GM19372 (cell line): Measurements from ENCODE around the gene APBA2.

Source experiments
- ATAC-seq: cut with Tn5 transposase; IDR thresholded peaks from one replicate; pipeline ENCODE4 v1.9.1; 2021; ENCODE audit warnings: mild to moderate bottlenecking, low read depth, moderate library complexity; ENCODE audit not compliant: unreplicated experiment

The APBA2 gene

GRCh38 chr15:28954466-28955159, 68.8 kb downstream of the APBA2 start:
- ATAC-seq = no peak

DNA sequence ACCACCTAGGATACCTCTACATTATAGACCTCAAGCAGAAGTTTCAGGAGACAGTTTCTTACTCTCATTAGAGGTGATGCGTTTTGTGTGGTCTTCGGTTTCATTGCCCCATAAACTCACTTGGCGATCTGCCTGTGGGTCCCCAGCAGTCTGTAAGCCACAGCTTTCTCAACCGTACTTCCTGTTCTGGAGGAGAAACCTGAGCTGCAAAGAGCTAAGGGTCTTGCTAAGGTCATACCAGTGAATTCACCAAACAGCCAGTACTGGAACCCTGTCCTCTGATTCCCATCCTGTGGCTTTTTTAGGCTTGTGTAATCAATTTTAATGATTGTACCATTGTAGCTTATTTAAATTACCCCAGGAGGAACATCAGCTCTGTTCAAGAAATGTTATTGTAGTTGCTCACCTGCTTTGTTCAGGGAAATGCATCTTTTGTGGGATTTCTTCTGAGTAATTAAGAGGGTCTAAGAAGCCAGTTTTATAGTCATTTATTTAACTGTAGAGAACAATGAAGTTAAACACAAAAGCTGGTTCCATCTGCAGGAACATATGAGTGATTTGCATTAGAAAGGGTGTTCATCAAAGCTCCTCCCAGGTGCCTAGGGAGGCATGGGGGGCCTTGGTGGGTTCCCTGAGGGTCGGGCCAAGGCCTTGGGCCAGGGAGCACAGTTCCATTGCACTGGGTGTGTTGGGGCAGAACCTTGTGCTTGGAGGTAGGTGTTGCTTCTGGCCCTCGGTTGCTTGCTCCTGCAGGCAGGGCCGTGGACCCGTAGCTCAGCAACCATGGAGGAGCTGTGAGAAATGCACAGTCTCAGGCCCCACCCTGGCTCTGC, 69.6 kb downstream of the APBA2 start:
- no peak for ATAC-seq

DNA sequence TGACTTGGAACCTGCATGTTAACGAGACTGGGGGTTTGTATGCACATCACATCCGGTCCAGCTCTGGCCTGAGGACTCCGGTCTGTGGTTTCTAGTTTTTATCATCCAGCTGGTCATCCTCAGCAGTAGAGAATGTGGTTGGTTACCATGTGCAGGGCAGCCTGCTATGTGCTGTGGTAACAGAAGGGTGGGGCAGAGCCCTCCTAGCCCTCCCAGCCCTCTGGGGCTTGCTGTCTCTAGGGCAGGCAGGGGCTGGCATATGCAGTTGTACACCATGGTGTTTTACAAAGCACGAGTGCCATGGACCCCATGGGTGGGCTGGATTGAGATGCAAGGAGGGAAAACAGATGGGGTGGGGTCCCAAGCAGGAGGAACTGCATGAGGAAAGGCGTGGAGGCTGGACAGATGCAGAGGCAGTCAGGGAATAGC, 70.2 kb downstream of the APBA2 start:
- ATAC-seq = no peak

DNA sequence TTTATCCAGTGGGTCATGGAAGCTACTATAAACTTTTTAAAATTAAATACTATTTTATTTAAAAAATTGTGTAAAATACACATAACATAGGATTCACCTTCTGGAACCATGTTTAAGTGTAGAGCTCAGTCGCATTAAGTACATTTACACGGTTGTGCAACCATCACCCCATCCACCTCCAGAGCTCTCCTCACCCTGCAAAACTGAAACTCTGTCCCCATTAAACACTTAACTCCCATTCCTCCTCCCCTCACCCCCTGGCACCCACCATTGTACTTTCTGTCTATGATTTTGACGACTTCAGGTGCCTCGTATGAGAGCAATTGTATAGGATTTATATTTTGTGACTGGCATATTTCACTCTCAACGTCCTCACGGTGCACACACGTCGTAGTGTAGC, 70.7 kb downstream of the APBA2 start:
- ATAC-seq = no peak

DNA sequence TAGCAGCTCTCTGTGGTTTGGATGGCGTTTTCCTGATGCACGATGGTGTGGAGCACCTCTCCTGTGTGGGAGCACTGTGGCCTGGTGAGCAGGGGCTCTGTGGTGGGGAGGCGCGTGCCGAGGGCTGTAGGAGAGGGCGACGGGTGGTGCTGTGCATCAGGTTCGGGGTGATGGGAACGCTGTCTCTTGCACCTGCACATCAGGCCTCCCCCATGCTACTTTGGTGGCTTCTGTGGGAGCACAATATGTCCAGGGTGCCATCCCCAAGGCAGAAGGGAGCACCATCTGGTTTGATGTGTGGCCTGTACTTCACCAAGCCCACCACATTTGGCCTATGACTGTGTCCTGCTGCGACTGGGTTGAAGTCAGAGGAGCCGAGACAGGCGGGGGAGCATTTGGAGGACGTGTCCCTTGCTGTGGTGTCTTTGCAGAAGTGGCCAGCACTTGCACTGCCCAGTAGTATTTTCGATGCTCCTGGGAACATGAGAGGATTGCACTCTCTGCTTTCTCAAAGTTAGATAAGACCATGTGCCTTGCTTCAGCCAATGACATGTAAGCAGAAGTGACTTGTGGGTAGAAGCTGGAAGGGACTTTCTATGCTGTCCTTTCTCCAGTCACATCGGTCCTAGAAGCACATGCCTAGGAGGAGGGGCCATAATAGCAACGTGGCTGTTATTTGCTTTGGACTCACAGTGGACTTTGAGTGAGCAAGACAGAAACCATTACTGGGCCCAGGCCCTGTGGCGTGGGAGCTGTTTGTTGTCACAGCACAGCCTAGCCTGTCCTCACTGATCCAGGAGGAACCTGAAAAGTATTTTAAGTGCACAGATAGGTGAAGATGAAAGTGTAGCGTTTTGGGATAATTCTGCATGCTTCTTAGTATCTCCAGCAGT, 72.1 kb downstream of the APBA2 start:
- no peak for ATAC-seq

GRCh38 chr15:28959326-28959725, 73.6 kb downstream of the APBA2 start:
- no peak for ATAC-seq

DNA sequence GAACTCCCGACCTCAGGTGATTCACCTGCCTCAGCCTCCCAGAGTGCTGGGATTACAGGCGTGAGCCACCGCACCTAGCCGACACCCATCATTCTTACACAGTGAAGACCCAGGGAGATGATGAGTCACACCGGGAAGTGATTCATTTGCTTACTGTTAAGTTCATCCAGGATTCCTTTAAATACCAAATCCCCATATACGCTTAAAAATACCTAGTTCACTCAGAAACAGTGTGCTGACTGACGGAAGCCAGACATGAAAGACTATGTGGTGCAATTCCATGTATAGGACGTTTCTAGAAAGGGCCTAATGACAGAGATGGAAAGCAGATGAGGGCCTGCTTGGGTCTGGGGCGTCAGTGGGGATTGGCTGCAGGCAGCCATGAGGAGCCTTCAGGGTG, 75.2 kb downstream of the APBA2 start:
- ATAC-seq = no peak

- no peak for ATAC-seq
Measured at GRCh38 chr15:28961391-28961790, 75.6 kb downstream of the APBA2 start.

DNA sequence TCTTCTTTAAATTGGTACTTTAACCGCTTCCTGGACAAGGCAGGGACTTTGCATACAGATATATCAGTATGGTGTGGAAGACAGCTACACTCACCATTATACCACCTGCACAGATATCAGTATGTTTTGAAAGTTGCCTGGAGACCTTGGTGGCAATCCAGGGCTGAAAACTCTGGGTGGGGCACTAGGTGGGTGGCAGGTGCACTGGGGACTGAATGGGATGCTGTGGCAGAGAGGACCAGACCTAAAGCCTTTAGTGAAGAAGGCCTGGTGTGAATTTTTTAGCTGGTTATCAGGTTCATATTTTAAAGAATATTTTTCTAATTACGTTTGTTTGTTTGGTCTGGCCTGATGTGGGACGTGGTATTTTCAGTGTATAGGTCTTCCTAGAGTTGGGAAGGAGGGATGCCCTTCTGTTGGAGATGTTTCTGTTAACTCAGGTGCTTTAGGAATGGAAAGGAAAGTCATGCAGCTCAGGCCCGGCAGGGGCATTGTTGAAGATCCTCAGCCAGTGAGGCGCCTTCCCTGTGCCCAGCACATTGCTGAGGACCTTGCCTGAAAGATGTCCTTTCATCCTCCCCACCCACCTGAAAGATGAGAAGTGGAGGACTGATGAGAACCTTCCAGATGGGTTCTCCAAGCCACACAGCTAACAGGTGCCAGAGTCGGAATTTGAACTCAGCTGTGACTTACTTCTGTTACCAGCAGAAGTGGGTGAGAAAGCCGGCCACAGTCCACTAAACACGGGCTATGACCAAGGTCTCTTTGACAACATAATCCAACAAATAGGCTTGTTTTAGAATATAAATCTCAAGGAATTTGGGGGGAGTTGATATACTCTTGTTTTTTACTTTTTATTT, 77.3 kb downstream of the APBA2 start:
- ATAC-seq = no peak

DNA sequence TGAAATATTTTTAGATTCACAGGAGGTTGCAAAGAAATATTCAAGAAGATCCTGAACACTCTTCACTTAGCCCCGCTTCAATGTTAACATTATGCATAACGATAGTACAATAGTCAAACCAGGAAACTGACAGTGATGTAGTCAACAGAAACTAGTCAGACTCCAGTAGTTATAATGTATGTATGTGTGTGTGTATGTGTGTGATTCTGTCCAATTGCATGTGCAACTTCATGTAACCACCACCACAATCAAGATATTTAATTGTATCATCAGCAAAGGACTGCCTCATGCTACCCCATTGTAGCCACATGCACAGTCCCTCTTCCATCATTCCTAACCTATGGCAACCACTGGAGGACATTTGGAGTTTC, 77.9 kb downstream of the APBA2 start:
- ATAC-seq = no peak

- no peak for ATAC-seq
Measured at GRCh38 chr15:28964098-28964497, 78.3 kb downstream of the APBA2 start.

- ATAC-seq = no peak
Measured at GRCh38 chr15:28967066-28967465, 81.3 kb downstream of the APBA2 start.

DNA sequence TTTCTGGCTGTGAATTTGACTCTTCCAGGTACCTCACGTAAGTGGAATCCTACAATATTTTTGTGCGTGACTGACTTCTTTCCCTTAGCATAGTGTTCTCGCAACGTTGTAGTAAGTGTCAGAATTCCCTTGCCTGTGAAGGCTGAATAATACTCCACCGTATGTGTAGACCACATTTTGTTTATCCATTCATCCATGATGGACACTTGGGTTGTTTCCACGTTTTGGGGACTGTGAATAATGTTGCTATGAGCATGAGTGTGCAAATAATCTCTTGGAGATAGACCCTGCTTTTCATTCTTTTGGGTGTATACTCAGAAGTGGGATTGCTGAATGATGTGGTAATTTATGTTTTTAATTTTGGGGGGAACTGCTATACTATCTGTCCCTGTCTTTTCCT, 82.2 kb downstream of the APBA2 start:
- ATAC-seq = no peak

DNA sequence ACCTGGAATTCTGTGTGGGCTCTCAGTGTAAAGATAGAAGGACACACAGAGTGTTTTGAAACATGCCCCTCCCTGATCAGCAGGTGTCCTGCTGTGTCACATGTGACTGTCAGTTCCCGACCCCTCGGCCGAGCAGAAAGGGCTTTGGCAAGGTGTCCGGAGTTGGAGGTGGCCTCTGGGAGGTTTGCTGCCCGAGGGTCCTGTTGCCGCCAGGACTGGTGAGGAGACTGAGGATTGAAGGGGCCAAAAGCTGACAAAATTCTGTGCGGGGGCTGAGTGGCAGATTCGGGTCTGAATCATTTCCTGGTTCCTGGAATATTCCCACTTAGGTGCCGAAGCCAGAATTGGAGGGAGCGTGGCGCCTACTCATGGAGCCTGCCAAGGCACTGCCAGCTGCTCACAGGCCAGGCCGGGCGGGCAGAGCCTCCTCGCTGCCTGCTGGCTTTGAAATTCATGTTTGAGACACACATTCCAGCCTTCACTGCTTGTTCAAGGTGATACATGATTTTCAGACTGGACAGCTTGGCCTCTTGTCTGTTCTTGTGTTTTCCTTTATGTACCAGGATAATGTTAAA, 83.8 kb downstream of the APBA2 start:
- ATAC-seq = no peak

GRCh38 chr15:28974142-28974541, 88.4 kb downstream of the APBA2 start:
- no peak for ATAC-seq

DNA sequence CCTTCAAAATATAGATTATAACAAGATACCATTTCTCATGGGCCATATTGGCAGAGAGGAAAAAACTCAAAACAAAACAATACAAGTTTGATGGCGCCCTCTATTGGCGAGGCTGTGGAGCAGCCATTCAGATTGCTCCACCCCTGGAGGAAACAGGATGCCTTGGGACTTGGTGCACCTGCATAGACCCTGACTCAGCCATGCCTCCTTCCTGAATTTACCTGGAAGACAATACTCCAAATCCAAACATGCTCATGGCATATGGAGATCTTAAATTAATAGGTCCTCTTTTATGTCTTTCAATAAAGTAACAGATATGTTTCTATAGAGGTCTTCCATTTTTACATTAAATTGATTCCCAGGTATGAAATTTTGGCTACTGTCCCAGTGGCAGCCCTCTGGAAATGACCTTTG, 90.0 kb downstream of the APBA2 start:
- no peak for ATAC-seq

GRCh38 chr15:28977377-28978010, 91.7 kb downstream of the APBA2 start:
- no peak for ATAC-seq

DNA sequence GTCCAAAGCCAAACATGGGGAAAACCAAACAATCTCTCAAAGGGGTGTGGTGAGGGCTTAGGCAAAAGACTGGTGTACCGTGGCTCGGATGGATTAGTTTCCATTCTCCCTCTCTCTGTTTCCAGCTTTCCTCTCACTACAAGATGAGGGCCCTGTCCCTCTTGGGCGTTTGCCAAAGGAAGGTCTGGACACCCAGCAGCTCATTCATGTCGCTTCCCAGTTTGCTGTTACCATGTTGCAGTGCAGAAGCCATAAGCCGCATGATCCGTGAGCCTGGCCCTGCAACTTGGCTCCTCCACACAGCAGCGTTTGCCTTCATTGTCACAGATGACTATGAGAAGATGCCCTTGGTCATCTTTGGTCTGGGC, 92.2 kb downstream of the APBA2 start:
- ATAC-seq = no peak

- no peak for ATAC-seq
Measured at GRCh38 chr15:28978661-28979060, 92.9 kb downstream of the APBA2 start.
